Loucy (cell line): ENCODE data around the gene ARVCF.

ENCODE experiments used
- CTCF ChIP-seq: fragments of 200-600 bp; sonication (generic); conservative IDR thresholded peaks from 2 replicates; pipeline ENCODE4 v1.5.1; 2014; ENCODE audit warnings: mild to moderate bottlenecking, antibody characterized with exemption, low read length
- EZH2phosphoT487 ChIP-seq: fragments of 200-600 bp; IDR thresholded peaks from 2 replicates; pipeline ENCODE4 v1.6.1; 2018; ENCODE audit warnings: antibody characterized with exemption, mild to moderate bottlenecking, moderate library complexity, borderline replicate concordance

- TF ChIP-seq CTCF (no peak), EZH2phosphoT487 (no peak)
Observed at GRCh38 chr22:19968450-19968891, 48.2 kb downstream of the ARVCF start.
